AG09309 (cell line): Measurements from ENCODE around the gene DAND5.

Experiments
- DNase-seq: peaks from one replicate; pipeline ENCODE4 v3.0.0-alpha.2; 2010; ENCODE audit warnings: low read depth
- H3K4me3 ChIP-seq: 2 replicates; pipeline ENCODE4 v1.5.1; 2011; ENCODE audit warnings: mild to moderate bottlenecking, low read depth, low read length, moderate library complexity; ENCODE audit not compliant: control insufficient read depth
- CTCF ChIP-seq: IDR thresholded peaks from 2 replicates; pipeline ENCODE4 v1.5.1; 2011; ENCODE audit warnings: mild to moderate bottlenecking, low read depth, low read length, inconsistent platforms; ENCODE audit not compliant: insufficient read depth, control insufficient read depth; ENCODE audit errors: missing control alignments

The DAND5 gene

GRCh38 chr19:13019332-13019731 is 50.0 kb downstream of the DAND5 start:
- H3K4me3 ChIP-seq, result no peak overlapping the region
- TF ChIP-seq CTCF, result no peak
- DNase-seq, result no peak

GRCh38 chr19:13020002-13020414 is 50.6 kb downstream of the DAND5 start:
- no peak overlapping the region for H3K4me3 ChIP-seq
- TF ChIP-seq CTCF, result no peak
- DNase-seq, result no peak

DNA sequence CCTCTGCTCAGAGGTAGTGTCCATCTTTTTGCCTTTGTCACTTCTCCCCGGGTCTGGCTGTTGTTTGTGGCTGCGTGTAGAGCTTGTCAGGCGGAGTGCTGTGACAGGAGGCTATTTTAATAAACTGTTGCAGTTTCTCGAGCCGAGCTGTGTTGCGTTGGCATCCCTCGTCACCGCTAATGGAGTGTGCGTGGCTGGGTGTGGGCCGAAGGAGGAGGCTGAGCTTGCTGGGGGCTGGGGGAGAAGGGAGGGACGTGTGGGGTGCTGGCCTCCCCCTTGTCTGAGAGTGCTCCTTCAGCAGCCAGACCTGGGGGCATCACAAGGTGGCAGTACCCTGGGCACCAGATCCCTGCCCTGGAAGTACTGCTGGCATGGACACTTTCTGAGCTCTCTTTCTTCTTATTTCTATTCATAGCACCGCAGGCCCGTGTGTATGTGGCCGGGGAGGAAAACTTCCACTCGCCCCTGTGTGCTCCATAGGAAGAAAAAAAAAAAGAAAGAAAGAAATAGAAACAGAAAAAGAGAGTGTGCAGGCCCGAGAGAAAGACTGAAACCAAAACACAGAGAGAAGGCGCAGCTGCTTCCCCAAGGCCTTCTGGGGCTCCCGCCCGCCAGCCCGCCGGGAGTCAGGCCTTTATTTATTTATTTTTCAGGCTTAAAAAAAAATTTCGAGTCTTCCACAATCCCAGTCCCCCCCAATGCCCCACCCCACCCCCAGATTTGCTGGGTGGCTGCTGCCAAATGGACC is 52.9 kb downstream of the DAND5 start:
- H3K4me3 ChIP-seq, result peak overlapping the region; percentile 62
- TF ChIP-seq CTCF, result no peak
- DNase-seq, result no peak

- peak overlapping the region; percentile 62 for H3K4me3 ChIP-seq
- DNase-seq, result peak; percentile 96
Measured at GRCh38 chr19:13022859-13023636, 53.7 kb downstream of the DAND5 start.

GRCh38 chr19:13023656-13024055 is 54.3 kb downstream of the DAND5 start:
- H3K4me3 ChIP-seq, result peak overlapping the region; percentile 62
- no peak for TF ChIP-seq CTCF
- DNase-seq, result no peak

More at GRCh38 chr19:13022859-13023636, 53.7 kb downstream of the DAND5 start:
- TF ChIP-seq CTCF, result no peak
